ENCODE results near the gene PCBD2. TPM values are rescaled to one million over a fixed set of nuclear protein-coding genes. Genes with fewer than 3 reads are reported as not detected.

The PCBD2 gene
- total RNA-seq, 3 donors from 2014 or later (not counting 1 experiment from before 2014, with no cell fraction given) = 7.6 to 11.5 (median 7.7) TPM

DNA sequence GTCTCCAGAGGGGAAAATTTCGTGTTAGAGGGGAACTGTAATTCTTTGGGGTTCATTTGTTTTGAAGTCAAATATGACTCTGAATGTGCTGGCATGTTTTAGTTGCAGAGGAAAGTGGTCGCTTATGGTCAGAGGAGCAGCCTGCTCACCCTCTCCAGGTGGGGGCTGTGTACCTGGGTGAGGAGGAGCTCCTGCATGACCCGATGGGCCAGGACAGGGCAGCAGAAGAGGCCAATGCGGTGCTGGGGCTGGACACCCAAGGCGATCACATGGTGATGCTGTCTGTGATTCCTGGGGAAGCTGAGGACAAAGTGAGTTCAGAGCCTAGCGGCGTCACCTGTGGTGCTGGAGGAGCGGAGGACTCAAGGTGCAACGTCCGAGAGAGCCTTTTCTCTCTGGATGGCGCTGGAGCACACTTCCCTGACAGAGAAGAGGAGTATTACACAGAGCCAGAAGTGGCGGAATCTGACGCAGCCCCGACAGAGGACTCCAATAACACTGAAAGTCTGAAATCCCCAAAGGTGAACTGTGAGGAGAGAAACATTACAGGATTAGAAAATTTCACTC lies 17.3 kb upstream of the PCBD2 start:
- WGBS (ENCODE audit: insufficient coverage) = 97% methylated on average over 14 of the region's 14 CpGs
- Histone ChIP-seq H3K4me3 (ENCODE audit: low read length) (no peak overlapping the region), H3K36me3 (ENCODE audit: control insufficient read depth, insufficient read depth, low read length) (peaks cover 21% of the 10 kb centered on the region), H3K27ac (ENCODE audit: low read length) (no peak overlapping the region), H3K4me1 (ENCODE audit: control insufficient read depth, insufficient read depth, low read length) (no peaks in the 10 kb centered on the region), H3K9me3 (ENCODE audit: control insufficient read depth, insufficient read depth, low read length) (no peaks in the 10 kb centered on the region), H3K27me3 (ENCODE audit: control insufficient read depth, insufficient read depth, low read length) (no peaks in the 10 kb centered on the region)
- TF ChIP-seq, protein P1, sequence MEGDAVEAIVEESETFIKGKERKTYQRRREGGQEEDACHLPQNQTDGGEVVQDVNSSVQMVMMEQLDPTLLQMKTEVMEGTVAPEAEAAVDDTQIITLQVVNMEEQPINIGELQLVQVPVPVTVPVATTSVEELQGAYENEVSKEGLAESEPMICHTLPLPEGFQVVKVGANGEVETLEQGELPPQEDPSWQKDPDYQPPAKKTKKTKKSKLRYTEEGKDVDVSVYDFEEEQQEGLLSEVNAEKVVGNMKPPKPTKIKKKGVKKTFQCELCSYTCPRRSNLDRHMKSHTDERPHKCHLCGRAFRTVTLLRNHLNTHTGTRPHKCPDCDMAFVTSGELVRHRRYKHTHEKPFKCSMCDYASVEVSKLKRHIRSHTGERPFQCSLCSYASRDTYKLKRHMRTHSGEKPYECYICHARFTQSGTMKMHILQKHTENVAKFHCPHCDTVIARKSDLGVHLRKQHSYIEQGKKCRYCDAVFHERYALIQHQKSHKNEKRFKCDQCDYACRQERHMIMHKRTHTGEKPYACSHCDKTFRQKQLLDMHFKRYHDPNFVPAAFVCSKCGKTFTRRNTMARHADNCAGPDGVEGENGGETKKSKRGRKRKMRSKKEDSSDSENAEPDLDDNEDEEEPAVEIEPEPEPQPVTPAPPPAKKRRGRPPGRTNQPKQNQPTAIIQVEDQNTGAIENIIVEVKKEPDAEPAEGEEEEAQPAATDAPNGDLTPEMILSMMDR (IDR thresholded peaks at IDR 0.05) = no peak
- Mint-ChIP-seq H3K27me3 (ENCODE audit: low read depth in 2 of 2) (no peaks in the 10 kb centered on the region), H3K4me1 (peaks cover 15 to 20% of the 10 kb centered on the region in 2 donors), H3K27ac (no peak overlapping the region), H3K36me3 (no peaks in the 10 kb centered on the region), H3K4me3 (no peak overlapping the region), H3K9me3 (no peaks in the 10 kb centered on the region)
- intact Hi-C loops (cut with micrococcal nuclease) = no loop called here
- no peak for ATAC-seq
- no peak for DNase-seq

DNA sequence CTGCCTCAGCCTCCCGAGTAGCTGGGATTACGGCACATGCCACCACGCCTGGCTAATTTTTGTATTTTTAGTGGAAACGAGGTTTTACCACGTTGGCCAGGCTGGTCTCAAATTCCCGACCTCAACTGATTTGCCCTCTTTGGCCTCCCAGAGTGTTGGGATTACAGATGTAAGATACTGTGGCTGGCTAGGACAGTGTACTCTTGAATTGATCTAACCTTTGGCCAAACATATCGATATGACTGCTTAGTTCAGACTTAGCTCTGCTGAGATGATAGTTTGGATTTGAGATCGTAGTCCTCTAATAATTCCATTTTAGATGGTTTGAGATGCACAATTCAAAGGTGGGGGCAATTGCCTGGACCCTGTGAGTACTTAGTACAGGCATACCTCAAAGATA lies 15.6 kb upstream of the PCBD2 start:
- no peaks in the 10 kb centered on the region for H3K9me3 Mint-ChIP-seq
- no peaks in the 10 kb centered on the region for H3K27me3 ChIP-seq (ENCODE audit: control insufficient read depth, insufficient read depth, low read length)
- no peaks in the 10 kb centered on the region for H3K27me3 Mint-ChIP-seq (ENCODE audit: low read depth in 2 of 2)
- peaks cover 27% of the 10 kb centered on the region for H3K36me3 ChIP-seq (ENCODE audit: control insufficient read depth, insufficient read depth, low read length)
- intact Hi-C loops (cut with micrococcal nuclease) = no loop called here
- H3K4me3 ChIP-seq (ENCODE audit: low read length) = no peak overlapping the region
- no peaks in the 10 kb centered on the region for H3K36me3 Mint-ChIP-seq
- ATAC-seq (no peak), DNase-seq (no peak)
- no peaks in the 10 kb centered on the region for H3K9me3 ChIP-seq (ENCODE audit: control insufficient read depth, insufficient read depth, low read length)
- H3K4me1 Mint-ChIP-seq = peaks cover 15 to 20% of the 10 kb centered on the region in 2 donors
- H3K4me3 Mint-ChIP-seq = no peak overlapping the region
- H3K27ac ChIP-seq (ENCODE audit: low read length) = no peak overlapping the region
- H3K4me1 ChIP-seq (ENCODE audit: control insufficient read depth, insufficient read depth, low read length) = no peaks in the 10 kb centered on the region
- WGBS (ENCODE audit: insufficient coverage) = 97% methylated on average over 8 of the region's 8 CpGs
- no peak overlapping the region for H3K27ac Mint-ChIP-seq
- TF ChIP-seq, protein P1 (IDR thresholded peaks at IDR 0.05) = no peak

- ATAC-seq = no peak
- H3K4me3 Mint-ChIP-seq = no peak overlapping the region
- WGBS (ENCODE audit: insufficient coverage) = no CpG with 5 or more reads among the region's 1 CpG
These were observed 13.5 kb upstream of the PCBD2 start for GRCh38 chr5:134891473-134891872.

More at GRCh38 chr5:134891473-134891872, 13.5 kb upstream of the PCBD2 start:
- Histone ChIP-seq H3K36me3 (ENCODE audit: control insufficient read depth, insufficient read depth, low read length) (peaks cover 43% of the 10 kb centered on the region), H3K4me1 (ENCODE audit: control insufficient read depth, insufficient read depth, low read length) (no peaks in the 10 kb centered on the region), H3K27ac (ENCODE audit: low read length) (no peak overlapping the region), H3K27me3 (ENCODE audit: control insufficient read depth, insufficient read depth, low read length) (no peaks in the 10 kb centered on the region), H3K9me3 (ENCODE audit: control insufficient read depth, insufficient read depth, low read length) (no peaks in the 10 kb centered on the region), H3K4me3 (ENCODE audit: low read length) (no peak overlapping the region)
- Mint-ChIP-seq H3K27me3 (ENCODE audit: low read depth in 2 of 2) (no peaks in the 10 kb centered on the region), H3K27ac (no peak overlapping the region), H3K4me1 (peaks cover 6% of the 10 kb centered on the region in 2 donors), H3K9me3 (no peaks in the 10 kb centered on the region), H3K36me3 (no peaks in the 10 kb centered on the region)
- TF ChIP-seq, protein P1 (IDR thresholded peaks at IDR 0.05) = no peak
- no peak for DNase-seq
- intact Hi-C loops (cut with micrococcal nuclease) = no loop called here
